ENCODE results near the gene EIF3I. TPM values are rescaled to one million over a fixed set of nuclear protein-coding genes. Genes with fewer than 3 reads are reported as not detected.
A peak's percentile ranks its signal among the peaks of the same experiment; 100 is the strongest.

EIF3I gene
- polyA plus RNA-seq, 3 donors: 126 to 162 (median 151) TPM

GRCh38 chr1:32215629-32216480 lies 6.4 kb upstream of the EIF3I start:
- Histone ChIP-seq H3K4me1 (ENCODE audit: control insufficient read depth in 1 of 2, insufficient read depth in 2 of 2, low read length in 2 of 2) (peaks cover 6 to 13% of the 10 kb centered on the region in 2 donors), H3K79me2 (ENCODE audit: insufficient read depth, low read length) (peaks cover under 1% of the 10 kb centered on the region), H3K36me3 (replicated peaks in 1 of 2; ENCODE audit: control insufficient read depth in 1 of 2, insufficient read depth in 2 of 2, low read length in 2 of 2) (peaks cover 9 to 43% of the 10 kb centered on the region in 2 donors), H3K9me3 (replicated peaks in 1 of 2; ENCODE audit: control insufficient read depth in 1 of 2, insufficient read depth in 1 of 2, low read length in 2 of 2) (no peaks in the 10 kb centered on the region), H3K4me3 (replicated peaks in 1 of 3; ENCODE audit: low read depth in 2 of 3, low read length in 3 of 3) (no peak overlapping the region), H3K4me2 (replicated peaks; ENCODE audit: extremely low read depth, low read length, poor library complexity, severe bottlenecking) (no peak overlapping the region), H3K27me3 (ENCODE audit: control insufficient read depth in 2 of 2, insufficient read depth in 2 of 2, low read length in 2 of 2) (no peaks in the 10 kb centered on the region), H3K27ac (ENCODE audit: low read depth in 1 of 2, low read length in 2 of 2) (peak overlapping the region in 1 of 2 donors; percentile 49), H2AFZ (ENCODE audit: insufficient read depth, low read depth, low read length, poor library complexity, severe bottlenecking) (no peak overlapping the region), H4K20me1 (ENCODE audit: insufficient read depth, low read length) (no peaks in the 10 kb centered on the region), H3K9ac (ENCODE audit: insufficient read depth, low read length, poor library complexity, severe bottlenecking) (no peak overlapping the region)
- Mint-ChIP-seq H3K4me1 (peaks cover 13% of the 10 kb centered on the region), H3K36me3 (peaks cover 32 to 51% of the 10 kb centered on the region in 2 donors), H3K4me3 (no peak overlapping the region), H3K9me3 (no peaks in the 10 kb centered on the region), H3K27ac (peak overlapping the region in 6 of 7 donors; percentile 19 to 84 (median 72)), H3K27me3 (ENCODE audit: low read depth in 3 of 3) (no peaks in the 10 kb centered on the region)
- WGBS (ENCODE audit: insufficient coverage): 89% methylated on average over 5 of the region's 10 CpGs
- TF ChIP-seq, protein P1, sequence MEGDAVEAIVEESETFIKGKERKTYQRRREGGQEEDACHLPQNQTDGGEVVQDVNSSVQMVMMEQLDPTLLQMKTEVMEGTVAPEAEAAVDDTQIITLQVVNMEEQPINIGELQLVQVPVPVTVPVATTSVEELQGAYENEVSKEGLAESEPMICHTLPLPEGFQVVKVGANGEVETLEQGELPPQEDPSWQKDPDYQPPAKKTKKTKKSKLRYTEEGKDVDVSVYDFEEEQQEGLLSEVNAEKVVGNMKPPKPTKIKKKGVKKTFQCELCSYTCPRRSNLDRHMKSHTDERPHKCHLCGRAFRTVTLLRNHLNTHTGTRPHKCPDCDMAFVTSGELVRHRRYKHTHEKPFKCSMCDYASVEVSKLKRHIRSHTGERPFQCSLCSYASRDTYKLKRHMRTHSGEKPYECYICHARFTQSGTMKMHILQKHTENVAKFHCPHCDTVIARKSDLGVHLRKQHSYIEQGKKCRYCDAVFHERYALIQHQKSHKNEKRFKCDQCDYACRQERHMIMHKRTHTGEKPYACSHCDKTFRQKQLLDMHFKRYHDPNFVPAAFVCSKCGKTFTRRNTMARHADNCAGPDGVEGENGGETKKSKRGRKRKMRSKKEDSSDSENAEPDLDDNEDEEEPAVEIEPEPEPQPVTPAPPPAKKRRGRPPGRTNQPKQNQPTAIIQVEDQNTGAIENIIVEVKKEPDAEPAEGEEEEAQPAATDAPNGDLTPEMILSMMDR (IDR thresholded peaks at IDR 0.05): peak; percentile 91
- DNase-seq: peak in 2 of 3 donors; percentile 46 to 50
- intact Hi-C loops (cut with micrococcal nuclease): loop anchor here (5.0 to 10.0 kb wide), 2 partner anchors 159 to 196 kb away; no protein-coding TSS in a partner anchor

DNA sequence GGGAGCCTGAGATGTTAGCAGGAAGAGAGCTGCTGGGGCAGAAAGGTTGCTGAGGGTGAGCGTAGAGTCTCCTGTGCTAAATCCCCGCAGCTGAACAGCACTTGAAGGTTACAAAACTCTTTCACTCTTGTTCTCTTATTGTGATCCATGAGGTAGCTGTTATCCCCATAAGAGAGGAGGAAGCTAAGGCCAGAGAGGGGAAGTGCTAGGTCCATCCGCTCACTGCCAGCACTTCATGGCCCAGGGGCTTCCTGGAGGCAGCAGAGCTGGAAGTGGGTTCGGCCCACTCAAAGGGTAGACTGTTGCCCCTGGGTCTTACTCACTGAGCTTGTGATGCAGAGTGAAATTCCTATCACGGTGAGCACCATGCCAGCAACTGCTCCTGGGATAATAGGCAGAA lies 5.6 kb upstream of the EIF3I start:
- H3K27ac Mint-ChIP-seq: peak overlapping the region in 6 of 7 donors; percentile 59 to 84 (median 74)

More for the DNA sequence above, 5.6 kb upstream of the EIF3I start:
- Histone ChIP-seq H3K27ac (ENCODE audit: low read depth in 1 of 2, low read length in 2 of 2) (peak overlapping the region; percentile 1 to 49), H3K4me2 (replicated peaks; ENCODE audit: extremely low read depth, low read length, poor library complexity, severe bottlenecking) (no peak overlapping the region), H3K79me2 (ENCODE audit: insufficient read depth, low read length) (peaks cover 8% of the 10 kb centered on the region), H4K20me1 (ENCODE audit: insufficient read depth, low read length) (no peaks in the 10 kb centered on the region), H3K4me3 (replicated peaks in 1 of 3; ENCODE audit: low read depth in 2 of 3, low read length in 3 of 3) (no peak overlapping the region), H2AFZ (ENCODE audit: insufficient read depth, low read depth, low read length, poor library complexity, severe bottlenecking) (no peak overlapping the region), H3K9me3 (replicated peaks in 1 of 2; ENCODE audit: control insufficient read depth in 1 of 2, insufficient read depth in 1 of 2, low read length in 2 of 2) (no peaks in the 10 kb centered on the region), H3K9ac (ENCODE audit: insufficient read depth, low read length, poor library complexity, severe bottlenecking) (no peak overlapping the region), H3K4me1 (ENCODE audit: control insufficient read depth in 1 of 2, insufficient read depth in 2 of 2, low read length in 2 of 2) (peaks cover 13 to 20% of the 10 kb centered on the region in 2 donors), H3K27me3 (ENCODE audit: control insufficient read depth in 2 of 2, insufficient read depth in 2 of 2, low read length in 2 of 2) (no peaks in the 10 kb centered on the region), H3K36me3 (replicated peaks in 1 of 2; ENCODE audit: control insufficient read depth in 1 of 2, insufficient read depth in 2 of 2, low read length in 2 of 2) (peaks cover 9 to 43% of the 10 kb centered on the region in 2 donors)
- no peaks in the 10 kb centered on the region for H3K9me3 Mint-ChIP-seq
- H3K36me3 Mint-ChIP-seq: peaks cover 32 to 51% of the 10 kb centered on the region in 2 donors
- no peak overlapping the region for H3K4me3 Mint-ChIP-seq
- DNase-seq: no peak
- H3K4me1 Mint-ChIP-seq: peaks cover 20% of the 10 kb centered on the region
- 38% methylated on average over 1 of the region's 5 CpGs for WGBS (ENCODE audit: insufficient coverage)
- TF ChIP-seq, protein P1 (IDR thresholded peaks at IDR 0.05): no peak
- intact Hi-C loops (cut with micrococcal nuclease): loop anchor here (5.0 to 10.0 kb wide), 2 partner anchors 158 to 196 kb away; no protein-coding TSS in a partner anchor
- peaks cover 0 to 2% (median 0%) of the 10 kb centered on the region in 3 donors for H3K27me3 Mint-ChIP-seq (ENCODE audit: low read depth in 3 of 3)

Measured in CD14-positive monocyte (primary cell).